DMS 273 (cell line): ENCODE data around the gene CFAP65.

Source experiments
- DNase-seq: peaks from one replicate; lab custom pipeline; 2025; ENCODE audit not compliant: unreplicated experiment; lab: John Stamatoyannopoulos, UW

The CFAP65 gene

DNA sequence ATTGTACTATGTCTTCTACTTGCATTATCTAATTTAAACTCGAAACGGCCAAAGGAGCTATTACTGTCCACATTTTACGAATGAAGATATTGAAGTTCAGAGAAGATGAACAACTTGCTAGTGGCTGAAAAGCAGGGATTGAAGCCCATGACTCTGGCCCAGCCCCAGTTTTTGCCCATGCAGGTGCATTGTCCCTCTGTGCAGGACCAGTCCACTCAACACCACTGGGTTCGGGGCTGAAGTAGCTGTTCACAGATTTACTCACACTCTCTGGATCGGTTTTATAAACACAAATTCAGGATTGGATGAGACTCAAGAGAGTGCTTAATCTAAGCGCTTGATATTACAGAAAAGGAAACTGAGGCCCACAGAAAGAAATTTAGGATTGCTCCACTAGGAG is 20.8 kb upstream of the CFAP65 start:
- no peak for DNase-seq

GRCh38 chr2:219060821-219061791 is 19.8 kb upstream of the CFAP65 start, which contains the start of gene IHH:
IHH (minus strand) TSS chr2:219060921; CDS start chr2:219060467, 454 bp downstream.
- peak; percentile 53 for DNase-seq

DNA sequence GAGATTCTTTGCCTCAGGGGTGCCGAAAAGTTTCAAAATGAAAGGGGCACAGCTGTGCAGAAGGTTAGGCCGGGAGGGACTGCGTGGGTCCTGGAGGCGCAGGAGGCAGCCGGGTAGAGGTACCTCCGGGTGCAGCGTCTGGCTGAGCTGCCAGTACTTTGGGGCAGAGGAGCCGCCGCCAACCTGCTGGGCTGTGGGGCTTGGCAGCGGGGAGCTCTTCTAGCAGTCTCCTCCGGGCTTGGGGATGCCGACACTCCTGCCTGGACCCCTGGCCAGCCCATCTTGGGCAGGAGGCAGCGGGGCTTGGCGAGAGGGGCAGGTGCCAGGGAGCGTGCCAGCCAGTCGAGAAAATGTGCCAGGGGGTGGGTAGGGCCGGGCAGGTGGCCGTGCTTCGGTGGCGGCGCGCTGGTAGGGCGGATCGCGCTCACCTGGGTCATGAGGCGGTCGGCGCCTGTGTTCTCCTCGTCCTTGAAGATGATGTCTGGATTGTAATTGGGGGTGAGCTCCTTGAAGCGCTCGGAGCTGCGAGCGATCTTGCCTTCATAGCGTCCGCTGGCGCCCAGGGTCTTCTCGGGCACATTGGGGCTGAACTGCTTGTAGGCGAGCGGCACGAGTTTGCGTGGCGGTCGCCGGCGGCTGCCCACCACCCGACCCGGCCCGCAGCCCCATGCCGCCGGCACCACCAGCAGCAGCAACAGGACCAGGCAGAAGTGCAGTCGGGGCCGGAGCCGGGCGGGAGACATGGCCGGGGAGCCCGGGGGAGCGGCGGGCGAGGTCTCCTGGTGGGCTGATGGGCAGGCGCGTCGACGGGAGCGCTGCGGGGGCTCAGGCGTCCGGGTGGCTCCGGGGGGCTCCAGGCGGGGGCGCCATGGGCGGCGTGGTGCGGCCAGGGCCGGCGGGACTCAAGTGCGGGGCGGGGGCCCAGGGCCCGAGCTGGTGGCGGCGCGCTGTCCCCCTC is 18.7 kb upstream of the CFAP65 start:
- peak; percentile 53 for DNase-seq

DNA sequence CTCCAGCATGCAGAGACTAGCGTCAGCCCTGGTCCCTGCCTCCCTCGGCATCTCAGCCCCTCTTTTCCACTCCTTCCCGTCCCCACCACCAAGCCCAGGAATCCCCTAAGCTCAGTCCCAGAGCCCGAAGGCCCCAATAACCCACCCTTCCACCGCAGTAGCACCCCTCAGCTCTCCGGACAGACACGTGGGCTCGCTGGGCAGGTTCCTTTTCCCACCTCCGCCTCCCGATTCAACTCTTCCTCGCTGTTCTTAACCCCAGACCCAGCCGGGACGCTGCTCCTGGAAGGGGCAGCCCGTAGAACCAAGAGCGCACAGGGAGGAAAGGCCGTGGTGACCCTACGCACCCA is 18.0 kb upstream of the CFAP65 start:
- DNase-seq, result peak; percentile 53

DNA sequence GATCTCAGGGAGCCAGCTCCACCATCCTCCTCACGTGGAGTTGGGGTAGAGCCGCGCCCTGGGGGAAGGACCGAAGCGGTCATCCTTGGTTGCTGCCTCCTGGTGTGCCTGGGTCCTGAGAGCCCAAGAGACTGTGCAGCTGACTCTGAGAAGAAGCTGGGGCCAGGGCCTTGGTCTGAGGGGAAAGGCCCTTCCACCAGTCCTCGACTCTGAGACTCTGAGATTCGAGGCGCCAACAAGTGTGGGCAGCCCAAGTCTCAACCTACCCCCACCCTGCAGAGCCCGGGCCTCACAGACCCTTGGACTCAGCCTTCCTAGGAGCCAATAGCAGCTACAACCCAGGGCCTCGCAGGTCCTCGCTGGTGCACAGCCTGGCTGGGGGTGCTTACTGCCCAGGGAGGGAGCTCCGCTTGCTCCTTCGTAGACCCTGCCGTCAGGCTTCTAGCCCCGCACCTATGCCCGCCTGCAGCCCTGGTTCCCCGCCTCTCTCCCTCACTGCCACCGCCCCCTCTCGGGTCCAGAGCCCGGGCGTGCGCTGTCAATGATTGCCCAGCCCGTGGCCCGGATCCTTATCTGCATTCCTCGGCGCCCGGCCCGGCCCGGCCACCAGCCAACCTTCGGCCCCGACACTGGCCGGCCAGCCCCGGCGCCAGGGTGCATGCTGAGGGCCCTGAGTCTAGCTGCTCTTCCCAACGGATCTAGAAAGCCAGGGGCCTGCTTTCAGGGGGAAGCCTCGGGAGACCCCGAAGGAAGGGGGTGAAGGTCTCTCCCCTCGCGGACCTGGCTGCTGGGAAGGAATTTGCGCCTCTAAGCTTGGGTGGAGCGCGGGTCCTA is 17.4 kb upstream of the CFAP65 start:
- DNase-seq, result peak; percentile 35

DNA sequence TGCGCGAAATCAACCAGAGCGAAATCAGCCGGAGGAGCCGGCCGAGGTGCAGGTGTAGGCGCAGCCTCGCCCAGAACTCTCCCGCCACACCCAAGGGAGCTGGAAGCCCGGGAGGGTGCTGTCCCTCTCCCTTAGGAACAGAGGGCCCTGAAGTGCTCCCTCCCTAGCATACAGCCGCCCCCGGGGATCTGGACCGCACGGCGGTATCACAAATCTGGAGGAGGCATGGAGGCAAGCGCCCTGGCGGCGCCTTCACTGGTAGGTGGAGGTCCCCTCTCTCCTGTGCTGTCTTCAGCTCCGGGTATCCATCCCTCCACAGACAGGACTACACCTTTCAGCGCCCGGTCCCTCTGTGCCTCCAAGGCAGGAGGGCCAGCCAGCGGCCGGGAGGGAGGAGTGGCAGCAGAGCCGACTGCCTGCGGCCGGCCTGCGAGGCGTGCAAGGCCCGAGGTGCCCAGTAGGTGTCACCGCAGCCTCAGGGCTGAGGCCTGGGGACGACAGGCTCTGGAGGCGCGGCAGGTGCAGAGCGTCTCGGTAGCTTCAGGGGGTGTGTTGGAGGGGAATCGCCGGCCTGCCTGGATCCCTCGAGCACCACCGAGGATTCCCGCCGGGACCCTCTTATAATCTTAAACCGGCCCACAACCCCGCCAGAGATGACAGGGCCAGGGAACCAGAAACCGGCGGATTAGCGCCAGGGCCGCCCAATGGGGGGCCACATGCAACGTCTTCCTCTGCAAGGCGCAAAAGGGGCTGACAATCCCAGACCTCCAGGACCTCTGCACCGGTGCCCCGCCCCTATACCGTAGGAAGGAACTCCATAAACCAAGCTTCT is 16.6 kb upstream of the CFAP65 start:
- DNase-seq, result peak; percentile 90

DNA sequence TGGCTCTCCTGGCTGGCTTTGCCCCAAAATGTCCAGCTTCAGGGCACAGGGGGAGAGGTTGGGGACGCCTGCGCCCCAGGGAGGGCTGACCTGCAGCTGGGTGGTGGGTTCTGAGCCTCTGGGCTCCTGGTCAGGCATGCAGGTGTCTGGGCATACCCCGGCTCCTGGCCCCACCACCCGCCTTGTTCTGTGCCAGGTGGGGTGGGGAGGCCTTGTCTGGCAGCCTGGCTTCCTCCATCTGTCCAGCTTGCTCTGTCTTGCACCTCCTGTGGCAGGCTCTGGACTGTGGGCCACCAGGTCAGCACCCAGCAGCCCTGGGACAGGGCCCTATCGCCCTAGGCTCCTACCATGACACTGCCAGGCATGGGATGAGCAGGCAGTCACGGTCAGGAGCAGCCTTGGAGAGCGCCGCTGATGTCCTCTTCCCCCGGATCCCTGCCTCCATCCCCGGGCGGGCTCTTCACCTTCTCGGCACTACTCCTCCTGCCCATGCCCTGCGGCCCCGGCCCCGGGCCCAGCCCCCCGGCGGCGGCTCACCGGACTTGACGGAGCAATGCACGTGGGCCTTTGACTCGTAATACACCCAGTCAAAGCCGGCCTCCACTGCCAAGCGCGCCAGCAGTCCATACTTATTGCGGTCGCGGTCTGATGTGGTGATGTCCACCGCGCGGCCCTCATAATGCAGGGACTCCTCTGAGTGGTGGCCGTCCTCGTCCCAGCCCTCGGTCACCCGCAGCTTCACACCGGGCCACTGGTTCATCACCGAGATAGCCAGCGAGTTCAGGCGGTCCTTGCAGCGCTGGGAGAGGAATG is 15.8 kb upstream of the CFAP65 start:
- no peak for DNase-seq

DNA sequence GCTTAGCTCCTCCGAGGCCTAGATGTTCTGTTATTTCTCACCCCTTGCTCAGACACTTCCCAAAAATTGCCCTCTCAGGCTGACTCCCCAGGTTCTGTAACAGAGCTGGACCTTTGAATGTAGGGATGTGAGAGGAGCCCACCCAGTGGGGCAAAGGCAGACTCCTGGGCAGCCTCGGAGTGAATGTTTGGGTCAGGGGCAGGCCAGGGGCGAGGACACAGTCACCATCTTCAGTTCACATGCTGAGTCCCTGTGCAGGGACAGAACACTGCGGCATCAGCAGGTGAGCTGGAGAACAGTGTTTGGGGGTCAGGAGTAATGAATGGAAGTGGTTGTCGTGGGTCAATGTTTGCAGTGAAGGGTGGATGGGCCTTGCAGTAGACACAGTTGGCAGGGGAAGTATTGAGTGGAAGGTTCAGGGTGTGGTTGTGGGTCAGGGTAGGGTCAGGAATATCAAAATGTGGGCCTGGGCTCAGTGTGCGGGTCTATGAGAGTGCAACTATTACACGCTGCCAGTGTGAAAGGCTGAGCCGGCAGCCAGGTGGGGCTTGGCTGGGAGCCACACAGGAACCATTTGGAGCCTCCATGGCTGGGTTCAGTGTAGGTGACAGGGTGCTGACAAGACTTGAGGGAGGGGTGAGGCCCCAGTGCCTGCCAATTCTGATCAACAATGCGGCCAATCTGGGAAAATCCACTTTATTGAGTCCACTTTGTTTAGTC is 15.0 kb upstream of the CFAP65 start:
- no peak for DNase-seq

DNA sequence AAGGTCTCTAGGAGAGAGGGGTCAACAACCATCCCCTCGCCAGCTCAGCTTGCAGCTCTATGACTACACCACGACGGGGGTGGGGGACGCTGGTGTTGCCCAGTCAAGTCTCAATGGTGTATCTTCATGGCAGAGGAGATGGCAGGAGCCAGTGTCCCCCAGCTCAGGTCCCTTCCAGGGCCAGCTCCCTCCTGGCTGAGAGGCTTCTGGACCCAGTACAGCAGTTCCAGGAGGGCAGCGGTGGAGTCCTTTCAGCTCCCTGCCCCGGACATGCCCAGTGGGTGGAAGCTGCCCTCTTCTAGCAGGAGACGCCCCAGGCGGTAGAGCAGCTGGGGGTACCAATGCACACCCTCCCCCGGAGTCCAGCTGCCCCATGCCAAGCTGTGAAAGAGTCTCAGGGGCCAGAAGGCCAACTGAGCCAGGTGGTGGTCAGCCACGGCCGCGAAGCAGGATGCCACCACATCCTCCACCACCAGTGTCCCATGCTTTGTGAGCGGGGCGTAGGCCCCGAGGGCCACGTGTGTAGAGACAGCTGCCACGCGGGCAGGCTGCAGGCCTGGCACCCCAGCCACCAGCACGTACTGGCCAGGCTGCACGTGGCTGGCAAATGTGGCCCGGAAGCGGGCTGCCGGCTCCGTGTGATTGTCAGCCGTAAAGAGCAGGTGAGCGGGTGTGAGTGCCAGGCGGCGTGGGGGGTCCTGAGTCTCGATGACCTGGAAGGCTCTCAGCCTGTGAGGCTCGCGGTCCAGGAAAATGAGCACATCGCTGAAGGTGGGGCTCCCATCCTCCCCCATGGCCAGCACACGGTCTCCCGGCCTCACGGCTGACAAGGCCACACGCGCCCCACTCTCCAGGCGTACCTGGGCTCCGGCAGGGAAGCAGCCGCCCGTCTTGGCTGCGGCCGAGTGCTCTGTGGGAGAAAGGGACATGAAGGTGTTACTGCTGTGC is 13.9 kb upstream of the CFAP65 start:
- DNase-seq, result no peak

- no peak for DNase-seq
These were observed 8.0 kb upstream of the CFAP65 start for GRCh38 chr2:219049282-219049681.

DNA sequence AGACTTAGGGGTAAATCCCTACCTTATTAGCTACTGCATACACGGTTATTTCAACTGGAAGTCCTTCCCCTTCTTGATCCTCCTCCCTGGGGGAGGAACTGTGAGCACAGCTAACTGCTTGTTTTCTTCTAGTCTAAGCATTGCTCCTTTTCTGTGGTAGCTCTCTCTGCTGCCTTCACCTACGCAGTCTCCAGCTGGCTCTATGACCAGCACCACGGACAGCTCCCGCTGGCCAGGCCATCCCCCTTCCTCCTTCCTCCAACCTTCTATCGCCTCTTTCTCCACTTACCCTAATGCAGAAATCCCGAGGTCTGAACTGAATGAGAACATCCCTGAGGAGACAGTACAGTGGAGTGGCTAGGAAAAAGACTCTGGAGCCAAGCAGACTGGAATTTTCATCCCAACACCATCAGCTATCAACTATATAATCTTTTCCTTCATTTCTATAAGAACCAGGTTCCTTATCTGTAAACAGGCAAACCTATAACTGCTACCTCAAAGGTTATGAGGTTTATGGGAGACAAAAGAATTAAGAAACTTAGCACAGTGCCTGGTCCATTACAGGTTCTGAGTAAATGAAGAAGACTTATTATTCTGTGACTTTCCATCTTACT is 4.7 kb upstream of the CFAP65 start:
- peak; percentile 36 for DNase-seq

DNA sequence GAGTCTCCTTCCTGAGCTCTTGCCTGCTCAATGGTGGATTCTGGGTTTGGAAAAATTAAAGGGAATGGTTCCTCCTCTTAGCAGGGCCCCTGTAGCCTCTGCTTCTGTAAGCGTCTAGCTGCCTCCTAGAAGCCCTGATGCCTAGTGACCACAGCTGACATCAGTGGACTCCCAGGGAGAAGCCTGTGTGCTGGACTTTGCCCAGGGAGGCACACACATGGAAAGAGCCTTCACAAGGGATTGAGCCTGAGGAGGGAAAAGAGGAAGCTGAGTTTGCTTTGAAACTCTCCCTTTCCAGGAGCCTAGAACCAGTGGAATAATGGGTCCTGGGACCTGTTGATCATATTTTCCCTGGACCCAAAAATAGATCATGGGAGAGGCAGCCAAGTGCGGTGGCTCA is 1.4 kb upstream of the CFAP65 start:
- DNase-seq, result no peak

- no peak for DNase-seq
These were observed 841 bp upstream of the CFAP65 start for GRCh38 chr2:219042157-219042556.

DNA sequence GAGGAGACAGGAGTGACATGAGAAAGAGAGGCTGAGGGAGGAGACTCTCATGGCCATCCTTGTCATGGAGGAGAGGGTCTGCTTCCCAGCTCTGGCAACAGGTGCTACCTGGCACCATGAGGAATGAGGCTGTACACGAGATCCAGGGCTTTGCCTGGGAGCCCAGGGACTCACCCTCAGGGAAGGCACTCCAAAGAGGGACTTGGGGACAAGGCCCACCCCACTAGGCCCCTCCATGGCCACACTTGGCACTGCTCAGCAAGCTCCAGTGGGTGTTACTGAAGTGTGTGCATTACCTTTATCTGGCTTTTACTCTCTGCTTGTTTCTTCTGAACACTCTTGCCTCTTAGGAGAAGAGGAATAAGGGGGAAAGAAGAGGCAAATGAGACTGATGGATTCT is 2.7 kb downstream of the CFAP65 start:
- no peak for DNase-seq

DNA sequence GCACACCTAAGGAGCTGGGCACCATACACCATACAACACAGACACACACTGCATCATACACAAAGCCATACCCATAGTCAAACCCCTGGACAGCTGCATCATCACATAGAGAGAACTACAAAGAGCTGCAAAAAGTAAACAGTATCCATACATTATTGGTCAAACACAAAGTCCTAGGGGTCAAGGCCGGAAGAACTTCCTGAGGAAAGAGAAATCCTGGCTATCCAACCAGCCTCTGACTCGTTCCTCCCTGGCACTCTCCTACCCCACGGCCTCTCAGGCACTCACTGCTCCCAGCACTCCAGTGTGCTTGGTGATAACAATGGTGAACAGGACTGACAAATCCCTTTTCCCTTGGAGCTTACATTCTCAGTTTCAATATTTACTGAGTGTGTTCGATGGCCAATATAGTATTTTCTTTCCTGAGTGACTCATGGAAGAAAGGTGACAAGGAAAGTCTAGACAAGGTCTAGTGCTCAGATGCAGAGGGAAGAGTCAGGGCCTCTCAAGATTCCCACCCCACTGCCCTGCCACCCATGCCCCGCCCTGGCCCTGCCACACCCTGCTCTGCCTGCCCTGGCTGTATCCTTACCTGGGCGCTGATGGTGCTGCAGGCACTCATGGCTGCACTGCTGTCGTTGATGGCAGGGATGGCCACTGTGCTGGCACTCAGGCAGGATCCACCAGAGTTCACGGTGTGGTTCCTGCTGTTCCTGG is 3.4 kb downstream of the CFAP65 start:
- DNase-seq, result no peak

- no peak for DNase-seq
These were observed 5.4 kb downstream of the CFAP65 start for GRCh38 chr2:219035942-219036341.
